Neural progenitor cell (in vitro differentiated cells): Measurements from ENCODE around the gene RSPH6A. TPM values are rescaled to one million over a fixed set of nuclear protein-coding genes. Genes with fewer than 3 reads are reported as not detected.

Experiments used
- DNase-seq: peaks from one replicate; pipeline ENCODE4 v3.0.0-alpha.2; 2016; ENCODE audit warnings: low spot score
- H2AFZ ChIP-seq: fragments of 200-600 bp; sonication (generic); replicated peaks from 2 replicates; pipeline ENCODE4 v1.6.1; 2016; ENCODE audit warnings: antibody characterized with exemption
- H3F3A ChIP-seq: fragments of 200-600 bp; sonication (generic); 2 replicates; pipeline ENCODE4 v1.6.1; 2016; ENCODE audit warnings: antibody characterized with exemption, low read depth
- H3K27ac ChIP-seq: fragments of 200-600 bp; sonication (generic); 2 replicates; pipeline ENCODE4 v1.5.1; 2016; ENCODE audit warnings: mild to moderate bottlenecking
- H3K27me3 ChIP-seq: fragments of 200-600 bp; sonication (generic); 2 replicates; pipeline ENCODE4 v1.6.1; 2016; ENCODE audit warnings: mild to moderate bottlenecking, moderate library complexity
- H3K36me3 ChIP-seq: fragments of 200-600 bp; sonication (generic); 2 replicates; pipeline ENCODE4 v1.5.1; 2016
- H3K4me1 ChIP-seq: fragments of 200-600 bp; sonication (generic); 2 replicates; pipeline ENCODE4 v1.6.1; 2016; ENCODE audit warnings: mixed run types
- H3K4me2 ChIP-seq: fragments of 200-600 bp; sonication (generic); 2 replicates; pipeline ENCODE4 v1.6.1; 2016
- H3K4me3 ChIP-seq: fragments of 200-600 bp; sonication (generic); 2 replicates; pipeline ENCODE4 v1.5.1; 2016
- H3K79me2 ChIP-seq: fragments of 200-600 bp; sonication (generic); 2 replicates; pipeline ENCODE4 v1.6.1; 2016; ENCODE audit warnings: low read depth
- H3K9ac ChIP-seq: fragments of 200-600 bp; sonication (generic); 2 replicates; pipeline ENCODE4 v1.6.1; 2016
- H3K9me3 ChIP-seq: fragments of 200-600 bp; sonication (generic); 2 replicates; pipeline ENCODE4 v1.5.1; 2016; ENCODE audit warnings: low read depth
- H4K20me1 ChIP-seq: fragments of 200-600 bp; sonication (generic); 2 replicates; pipeline ENCODE4 v1.6.1; 2016; ENCODE audit warnings: low read depth
- H3K27ac Mint-ChIP-seq: 3 replicates; pipeline ENCODE4 v1.8.0; 2021; ENCODE audit warnings: mixed read lengths
- H3K27me3 Mint-ChIP-seq: 2 replicates; pipeline ENCODE4 v1.8.0; 2022; ENCODE audit warnings: low read depth, mild to moderate bottlenecking, inconsistent platforms, moderate library complexity, mixed read lengths; ENCODE audit not compliant: insufficient read depth
- H3K36me3 Mint-ChIP-seq: 3 replicates; pipeline ENCODE4 v1.8.0; 2021; ENCODE audit warnings: mixed read lengths
- H3K4me1 Mint-ChIP-seq: 3 replicates; pipeline ENCODE4 v1.8.0; 2021; ENCODE audit warnings: mixed read lengths
- H3K4me3 Mint-ChIP-seq: 3 replicates; pipeline ENCODE4 v1.8.0; 2021; ENCODE audit warnings: mild to moderate bottlenecking, moderate library complexity, mixed read lengths
- H3K9me3 Mint-ChIP-seq: 3 replicates; pipeline ENCODE4 v1.8.0; 2020; ENCODE audit warnings: mixed read lengths
- EZH2 ChIP-seq: fragments of 200-600 bp; sonication (generic); IDR thresholded peaks from 2 replicates; pipeline ENCODE4 v1.6.1; 2017; ENCODE audit warnings: antibody characterized with exemption, mild to moderate bottlenecking, moderate library complexity
- EZH2phosphoT487 ChIP-seq: fragments of 200-600 bp; sonication (generic); IDR thresholded peaks from 2 replicates; pipeline ENCODE4 v1.6.1; 2017; ENCODE audit warnings: antibody characterized with exemption
- total RNA-seq: library from RNA; depleted of rRNA; stranded (reverse); fragments of >200 nt; gene quantifications from 2 replicates; pipeline ENCODE4 v1.2.3, GENCODE V29; 2015; ENCODE audit warnings: low replicate concordance
- TF ChIP-seq, protein P1 (sequence below): fragments of 200-600 bp; sonication (generic); IDR thresholded peaks from 2 replicates; pipeline ENCODE4 v1.5.1; 2017; ENCODE audit warnings: antibody characterized with exemption, mild to moderate bottlenecking

RSPH6A gene
- total RNA-seq, 1 donor from 2014 or later = not detected

GRCh38 chr19:45763691-45764294 is 51.3 kb downstream of the RSPH6A start:
- H2AFZ ChIP-seq = no peak overlapping the region
- no peak overlapping the region for H3K4me3 Mint-ChIP-seq

GRCh38 chr19:45762870-45763631 is 52.1 kb downstream of the RSPH6A start:
- H4K20me1 ChIP-seq = peaks cover 14% of the 10 kb centered on the region
- H3F3A ChIP-seq = peaks cover 18% of the 10 kb centered on the region
- no peak overlapping the region for H3K27ac ChIP-seq
- no peaks in the 10 kb centered on the region for H3K9me3 Mint-ChIP-seq
- no peak overlapping the region for H3K9ac ChIP-seq
- H3K4me3 Mint-ChIP-seq = no peak overlapping the region
- peaks cover 19% of the 10 kb centered on the region for H3K79me2 ChIP-seq
- peaks cover 29% of the 10 kb centered on the region for H3K4me1 ChIP-seq
- H3K4me3 ChIP-seq = no peak overlapping the region
- H3K4me1 Mint-ChIP-seq = peaks cover 12% of the 10 kb centered on the region
- H3K36me3 Mint-ChIP-seq = no peaks in the 10 kb centered on the region
- H3K4me2 ChIP-seq = no peak overlapping the region
- H2AFZ ChIP-seq = no peak overlapping the region
- DNase-seq = no peak
- H3K9me3 ChIP-seq = no peaks in the 10 kb centered on the region
- H3K27me3 ChIP-seq = no peaks in the 10 kb centered on the region
- TF ChIP-seq, protein P1, sequence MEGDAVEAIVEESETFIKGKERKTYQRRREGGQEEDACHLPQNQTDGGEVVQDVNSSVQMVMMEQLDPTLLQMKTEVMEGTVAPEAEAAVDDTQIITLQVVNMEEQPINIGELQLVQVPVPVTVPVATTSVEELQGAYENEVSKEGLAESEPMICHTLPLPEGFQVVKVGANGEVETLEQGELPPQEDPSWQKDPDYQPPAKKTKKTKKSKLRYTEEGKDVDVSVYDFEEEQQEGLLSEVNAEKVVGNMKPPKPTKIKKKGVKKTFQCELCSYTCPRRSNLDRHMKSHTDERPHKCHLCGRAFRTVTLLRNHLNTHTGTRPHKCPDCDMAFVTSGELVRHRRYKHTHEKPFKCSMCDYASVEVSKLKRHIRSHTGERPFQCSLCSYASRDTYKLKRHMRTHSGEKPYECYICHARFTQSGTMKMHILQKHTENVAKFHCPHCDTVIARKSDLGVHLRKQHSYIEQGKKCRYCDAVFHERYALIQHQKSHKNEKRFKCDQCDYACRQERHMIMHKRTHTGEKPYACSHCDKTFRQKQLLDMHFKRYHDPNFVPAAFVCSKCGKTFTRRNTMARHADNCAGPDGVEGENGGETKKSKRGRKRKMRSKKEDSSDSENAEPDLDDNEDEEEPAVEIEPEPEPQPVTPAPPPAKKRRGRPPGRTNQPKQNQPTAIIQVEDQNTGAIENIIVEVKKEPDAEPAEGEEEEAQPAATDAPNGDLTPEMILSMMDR = no peak
- TF ChIP-seq EZH2phosphoT487 = no peak
- H3K27ac Mint-ChIP-seq = no peak overlapping the region
- peaks cover 6% of the 10 kb centered on the region for H3K27me3 Mint-ChIP-seq
- no peaks in the 10 kb centered on the region for H3K36me3 ChIP-seq

More at GRCh38 chr19:45763691-45764294, 51.3 kb downstream of the RSPH6A start:
- H3K36me3 ChIP-seq = no peaks in the 10 kb centered on the region
- TF ChIP-seq EZH2 (no peak), EZH2phosphoT487 (no peak)
- TF ChIP-seq, protein P1 = no peak
- Mint-ChIP-seq H3K4me1 (peaks cover 12% of the 10 kb centered on the region), H3K36me3 (no peaks in the 10 kb centered on the region), H3K27ac (no peak overlapping the region), H3K9me3 (no peaks in the 10 kb centered on the region), H3K27me3 (peaks cover 6% of the 10 kb centered on the region)
- no peak overlapping the region for H3K27ac ChIP-seq
- H3F3A ChIP-seq = peaks cover 26% of the 10 kb centered on the region
- H3K79me2 ChIP-seq = peaks cover 25% of the 10 kb centered on the region
- no peak overlapping the region for H3K4me3 ChIP-seq
- H3K4me2 ChIP-seq = peak overlapping the region; percentile 43
- H3K9me3 ChIP-seq = no peaks in the 10 kb centered on the region
- H3K27me3 ChIP-seq = no peaks in the 10 kb centered on the region
- peaks cover 29% of the 10 kb centered on the region for H3K4me1 ChIP-seq
- H4K20me1 ChIP-seq = peaks cover 14% of the 10 kb centered on the region
- H3K9ac ChIP-seq = no peak overlapping the region
- DNase-seq = no peak

DNA sequence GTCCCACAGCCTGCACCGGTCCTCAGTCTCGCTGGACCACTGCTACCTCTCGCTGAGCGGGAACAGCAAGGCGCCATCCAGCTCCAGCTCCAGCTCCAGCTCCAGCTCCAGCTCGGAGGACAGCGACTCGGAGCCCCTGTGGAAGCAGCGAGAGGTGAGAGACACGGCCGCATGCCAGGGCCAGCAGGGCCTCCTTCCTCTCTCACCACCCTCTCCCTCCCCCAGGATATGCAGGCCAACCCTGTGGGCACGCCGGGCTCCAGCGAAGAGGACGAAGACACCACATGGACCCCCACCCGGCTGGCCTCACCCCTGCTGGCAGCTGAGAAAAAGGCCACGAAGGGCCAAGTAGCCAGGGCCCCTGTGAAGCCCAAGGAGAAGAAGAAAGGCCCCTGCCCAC is 53.4 kb downstream of the RSPH6A start:
- Mint-ChIP-seq H3K4me1 (peaks cover 12% of the 10 kb centered on the region), H3K27ac (no peak overlapping the region), H3K4me3 (no peak overlapping the region), H3K9me3 (no peaks in the 10 kb centered on the region), H3K36me3 (no peaks in the 10 kb centered on the region), H3K27me3 (peaks cover 6% of the 10 kb centered on the region)
- Histone ChIP-seq H3K4me3 (no peak overlapping the region), H3K4me1 (peaks cover 24% of the 10 kb centered on the region), H3K79me2 (peaks cover 5% of the 10 kb centered on the region), H2AFZ (no peak overlapping the region), H3F3A (peaks cover 6% of the 10 kb centered on the region), H3K36me3 (no peaks in the 10 kb centered on the region), H4K20me1 (peaks cover 6% of the 10 kb centered on the region), H3K9ac (no peak overlapping the region), H3K27me3 (no peaks in the 10 kb centered on the region), H3K4me2 (no peak overlapping the region), H3K9me3 (no peaks in the 10 kb centered on the region), H3K27ac (no peak overlapping the region)
- DNase-seq = no peak
- TF ChIP-seq EZH2 (no peak), EZH2phosphoT487 (no peak)
- TF ChIP-seq, protein P1 = no peak
